GM19455 (cell line): ENCODE data around the gene CNTROB.

ENCODE experiments used
- ATAC-seq: cut with Tn5 transposase; IDR thresholded peaks from one replicate; pipeline ENCODE4 v1.9.1; 2021; ENCODE audit not compliant: unreplicated experiment

CNTROB gene

DNA sequence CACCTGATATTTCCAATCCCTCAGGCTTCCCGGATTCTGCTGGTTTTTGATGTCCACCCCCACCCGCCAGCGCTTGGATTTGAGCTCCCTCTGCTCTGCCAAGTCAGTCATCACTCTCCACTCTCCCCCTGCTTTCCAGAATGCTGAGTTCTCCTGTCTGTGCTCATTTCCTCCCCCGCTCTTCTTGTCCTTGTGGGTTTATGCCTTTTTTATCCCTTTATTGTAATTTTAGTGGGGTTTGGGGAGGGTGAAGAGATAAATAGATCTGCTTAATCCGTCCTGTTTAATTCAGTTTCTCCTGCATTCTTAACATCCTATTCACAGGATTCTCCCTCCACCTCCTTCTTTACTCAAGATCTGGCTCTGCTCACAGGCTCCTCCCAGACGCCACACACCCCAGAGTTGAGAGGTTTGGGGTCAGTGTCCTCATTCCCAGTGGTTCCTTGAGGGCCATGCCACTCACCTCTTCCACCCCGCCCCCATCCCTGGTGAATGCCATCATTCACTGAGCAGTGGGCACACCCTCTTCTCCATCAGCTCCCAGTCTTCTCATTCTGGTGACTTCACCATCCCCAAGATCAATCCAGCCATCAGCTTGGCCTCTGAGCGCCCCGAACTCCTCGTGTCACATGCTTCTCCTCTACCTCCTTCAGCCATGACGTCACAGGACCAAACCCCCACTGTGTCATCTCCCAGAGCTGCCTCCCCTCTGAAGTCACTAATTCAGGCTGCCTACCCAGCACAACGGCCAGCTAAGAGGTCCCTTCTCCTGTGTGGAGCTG, 55.3 kb downstream of the CNTROB start:
- no peak for ATAC-seq

DNA sequence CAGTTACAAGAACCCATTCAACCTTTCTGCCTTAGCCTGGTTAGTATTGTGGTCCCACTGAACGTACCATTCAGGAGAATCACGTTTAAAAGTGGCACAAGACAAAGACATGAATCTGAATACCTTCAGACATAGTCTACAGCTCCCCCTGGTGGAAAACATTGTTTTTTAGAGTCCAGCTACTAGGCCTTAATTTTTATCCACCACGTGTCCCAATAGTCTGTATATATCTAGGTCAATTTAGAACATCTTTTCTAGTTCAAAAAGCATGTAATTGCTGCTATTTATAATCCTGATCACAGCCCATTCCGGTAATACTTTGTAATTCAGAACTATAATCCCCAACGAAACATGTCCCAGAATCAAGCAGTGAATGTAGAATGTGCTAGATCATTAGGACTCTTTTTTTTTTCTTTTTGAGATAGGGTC, 56.8 kb downstream of the CNTROB start:
- no peak for ATAC-seq

GRCh38 chr17:7989781-7990655, 58.0 kb downstream of the CNTROB start:
- peak; percentile 81 for ATAC-seq

GRCh38 chr17:7992516-7992915, 60.5 kb downstream of the CNTROB start:
- ATAC-seq, result no peak

DNA sequence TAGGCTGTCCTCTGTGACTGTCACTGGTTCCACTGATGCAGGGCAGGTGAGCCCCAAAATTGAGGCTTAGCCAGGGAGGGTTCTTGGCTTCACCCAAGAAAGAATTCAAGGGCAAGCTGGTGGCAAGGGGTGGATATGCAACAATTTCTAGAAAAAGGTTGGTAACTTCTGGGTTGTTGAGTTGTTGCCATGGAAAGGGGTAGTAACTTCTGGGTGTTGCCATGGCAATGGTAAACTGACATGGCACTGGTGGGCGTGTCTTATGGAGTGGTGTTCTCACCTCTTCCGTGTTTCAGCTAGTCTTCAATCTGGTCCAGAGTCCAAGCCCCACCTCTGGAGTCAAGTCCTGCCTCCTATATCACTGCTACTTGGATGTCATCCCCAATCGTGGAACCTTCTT, 60.9 kb downstream of the CNTROB start:
- no peak for ATAC-seq

DNA sequence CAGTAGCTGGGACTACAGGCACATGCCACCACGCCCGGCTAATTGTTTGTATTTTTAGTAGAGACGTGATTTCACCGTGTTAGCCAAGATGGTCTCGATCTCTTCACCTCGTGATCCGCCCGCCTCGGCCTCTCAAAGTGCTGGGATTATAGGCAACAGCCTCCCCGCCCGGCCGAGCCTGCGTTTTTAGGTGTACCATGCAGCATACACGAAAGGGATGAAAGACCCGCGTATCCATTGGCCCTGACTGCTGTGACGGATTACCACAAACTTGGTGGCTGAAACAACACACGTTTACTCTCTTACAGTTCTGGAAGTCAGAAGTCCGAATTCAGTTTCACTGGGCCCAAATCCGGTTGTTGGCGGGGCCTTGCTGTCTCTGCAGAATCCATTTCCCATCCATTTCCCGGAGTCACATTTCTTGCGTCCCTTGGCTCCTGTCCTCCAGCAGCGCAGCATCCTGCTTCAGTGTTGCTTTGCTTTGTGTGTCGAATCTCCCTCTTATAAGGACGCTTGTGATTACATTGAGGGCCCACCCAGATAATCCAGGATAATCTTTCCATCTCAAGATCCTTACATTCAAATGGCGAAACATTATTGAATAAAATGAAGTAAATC, 62.1 kb downstream of the CNTROB start:
- no peak for ATAC-seq

DNA sequence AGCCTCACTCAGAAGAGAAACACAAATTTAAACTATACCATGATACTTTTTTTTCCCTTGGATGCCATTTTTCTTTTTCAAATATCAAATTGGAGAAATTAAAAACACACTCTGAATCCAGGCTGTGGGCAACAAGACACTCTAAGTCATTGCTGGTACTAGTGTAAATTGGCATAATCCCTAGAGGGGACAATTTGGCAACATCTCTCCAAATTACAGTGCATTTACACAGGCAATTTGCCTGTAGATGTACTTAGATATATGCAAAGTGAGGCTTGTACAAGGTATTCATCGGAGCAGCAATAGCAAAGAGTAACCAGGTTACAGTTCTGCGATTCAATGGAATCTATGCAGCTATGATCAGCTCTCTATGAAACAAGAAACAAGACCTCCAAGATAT, 63.7 kb downstream of the CNTROB start:
- no peak for ATAC-seq

- no peak for ATAC-seq
Observed at GRCh38 chr17:7997186-7997585, 65.2 kb downstream of the CNTROB start.
